ENCODE measurements around the gene NBAS. TPM values are rescaled to one million over a fixed set of nuclear protein-coding genes. Genes with fewer than 3 reads are reported as not detected.

Gene NBAS
- total and polyA plus RNA-seq, 2 donors (not counting 1 experiment from before 2014, with no cell fraction given), result 27.0 to 124 TPM

GRCh38 chr2:15127876-15128275, 433.3 kb downstream of the NBAS start:
- H3K36me3 ChIP-seq (ENCODE audit: control insufficient read depth, insufficient read depth, low read length), result no peaks in the 10 kb centered on the region
- H3K4me2 ChIP-seq (ENCODE audit: extremely low read depth, insufficient read depth, low read length), result no peak overlapping the region
- H4K20me1 ChIP-seq (ENCODE audit: control insufficient read depth, extremely low read depth, insufficient read depth, low read length), result no peaks in the 10 kb centered on the region
- no peaks in the 10 kb centered on the region for H3K9me3 ChIP-seq (ENCODE audit: control insufficient read depth, insufficient read depth, low read depth, low read length)
- no peak for DNase-seq (ENCODE audit: low read depth in 2 of 2)
- H2AFZ ChIP-seq (ENCODE audit: low read length), result no peak overlapping the region
- no peak overlapping the region for H3K27ac ChIP-seq (ENCODE audit: insufficient read depth, low read length)
- H3K4me1 ChIP-seq (ENCODE audit: control insufficient read depth, extremely low read depth, insufficient read depth, low read length), result no peaks in the 10 kb centered on the region
- TF ChIP-seq EZH2 (IDR thresholded peaks at IDR 0.05; ENCODE audit: low read length, missing control alignments), result no peak
- no peak for TF ChIP-seq CTCF (conservative IDR thresholded peaks at IDR 0.05 in 1 of 2, IDR thresholded peaks at IDR 0.05 in 1 of 2; ENCODE audit: low read depth in 1 of 2, low read length in 2 of 2)
- no peaks in the 10 kb centered on the region for H3K79me2 ChIP-seq (ENCODE audit: control insufficient read depth, insufficient read depth, low read length)
- no peaks in the 10 kb centered on the region for H3K27me3 ChIP-seq (ENCODE audit: control insufficient read depth, insufficient read depth, low read length)
- H3K4me3 ChIP-seq (replicated peaks in 1 of 4; ENCODE audit: control extremely low read depth in 1 of 4, insufficient read depth in 1 of 4, low read depth in 3 of 4, low read length in 4 of 4), result no peak overlapping the region
- H3K9ac ChIP-seq (ENCODE audit: insufficient read depth, low read length), result no peak overlapping the region

GRCh38 chr2:15127301-15127700, 433.8 kb downstream of the NBAS start:
- no peaks in the 10 kb centered on the region for H3K4me1 ChIP-seq (ENCODE audit: control insufficient read depth, extremely low read depth, insufficient read depth, low read length)
- H2AFZ ChIP-seq (ENCODE audit: low read length), result no peak overlapping the region
- no peak overlapping the region for H3K4me2 ChIP-seq (ENCODE audit: extremely low read depth, insufficient read depth, low read length)
- H3K27ac ChIP-seq (ENCODE audit: insufficient read depth, low read length), result no peak overlapping the region
- no peaks in the 10 kb centered on the region for H3K36me3 ChIP-seq (ENCODE audit: control insufficient read depth, insufficient read depth, low read length)
- H3K79me2 ChIP-seq (ENCODE audit: control insufficient read depth, insufficient read depth, low read length), result no peaks in the 10 kb centered on the region
- no peak overlapping the region for H3K9ac ChIP-seq (ENCODE audit: insufficient read depth, low read length)
- no peak overlapping the region for H3K4me3 ChIP-seq (replicated peaks in 1 of 4; ENCODE audit: control extremely low read depth in 1 of 4, insufficient read depth in 1 of 4, low read depth in 3 of 4, low read length in 4 of 4)
- TF ChIP-seq EZH2 (IDR thresholded peaks at IDR 0.05; ENCODE audit: low read length, missing control alignments), result no peak
- TF ChIP-seq CTCF (conservative IDR thresholded peaks at IDR 0.05 in 1 of 2, IDR thresholded peaks at IDR 0.05 in 1 of 2; ENCODE audit: low read depth in 1 of 2, low read length in 2 of 2), result no peak
- no peak for DNase-seq (ENCODE audit: low read depth in 2 of 2)
- H4K20me1 ChIP-seq (ENCODE audit: control insufficient read depth, extremely low read depth, insufficient read depth, low read length), result no peaks in the 10 kb centered on the region
- no peaks in the 10 kb centered on the region for H3K9me3 ChIP-seq (ENCODE audit: control insufficient read depth, insufficient read depth, low read depth, low read length)
- no peaks in the 10 kb centered on the region for H3K27me3 ChIP-seq (ENCODE audit: control insufficient read depth, insufficient read depth, low read length)

GRCh38 chr2:15126373-15126772, 434.8 kb downstream of the NBAS start:
- no peak overlapping the region for H3K4me2 ChIP-seq (ENCODE audit: extremely low read depth, insufficient read depth, low read length)
- no peaks in the 10 kb centered on the region for H3K4me1 ChIP-seq (ENCODE audit: control insufficient read depth, extremely low read depth, insufficient read depth, low read length)
- no peak for DNase-seq (ENCODE audit: low read depth in 2 of 2)
- no peaks in the 10 kb centered on the region for H3K36me3 ChIP-seq (ENCODE audit: control insufficient read depth, insufficient read depth, low read length)
- H3K4me3 ChIP-seq (replicated peaks in 1 of 4; ENCODE audit: control extremely low read depth in 1 of 4, insufficient read depth in 1 of 4, low read depth in 3 of 4, low read length in 4 of 4), result no peak overlapping the region
- no peaks in the 10 kb centered on the region for H4K20me1 ChIP-seq (ENCODE audit: control insufficient read depth, extremely low read depth, insufficient read depth, low read length)
- H3K9me3 ChIP-seq (ENCODE audit: control insufficient read depth, insufficient read depth, low read depth, low read length), result no peaks in the 10 kb centered on the region
- TF ChIP-seq CTCF (conservative IDR thresholded peaks at IDR 0.05 in 1 of 2, IDR thresholded peaks at IDR 0.05 in 1 of 2; ENCODE audit: low read depth in 1 of 2, low read length in 2 of 2) (no peak), EZH2 (IDR thresholded peaks at IDR 0.05; ENCODE audit: low read length, missing control alignments) (no peak)
- no peaks in the 10 kb centered on the region for H3K79me2 ChIP-seq (ENCODE audit: control insufficient read depth, insufficient read depth, low read length)
- no peak overlapping the region for H3K27ac ChIP-seq (ENCODE audit: insufficient read depth, low read length)
- no peaks in the 10 kb centered on the region for H3K27me3 ChIP-seq (ENCODE audit: control insufficient read depth, insufficient read depth, low read length)
- no peak overlapping the region for H3K9ac ChIP-seq (ENCODE audit: insufficient read depth, low read length)
- H2AFZ ChIP-seq (ENCODE audit: low read length), result no peak overlapping the region
